ENCODE data around the gene OPCML.

Gene OPCML

GRCh38 chr11:133082453-133082781 lies 449.9 kb downstream of the OPCML start:
- TF ChIP-seq CTCF (conservative IDR thresholded peaks at IDR 0.05), result no peak
- peak overlapping the region; percentile 36; the same call in 1 of the 2 replicates for H3K27ac ChIP-seq

GRCh38 chr11:133081730-133082452 lies 450.4 kb downstream of the OPCML start:
- no peak for TF ChIP-seq CTCF (conservative IDR thresholded peaks at IDR 0.05)
- H3K27ac ChIP-seq, result no peak overlapping the region

DNA sequence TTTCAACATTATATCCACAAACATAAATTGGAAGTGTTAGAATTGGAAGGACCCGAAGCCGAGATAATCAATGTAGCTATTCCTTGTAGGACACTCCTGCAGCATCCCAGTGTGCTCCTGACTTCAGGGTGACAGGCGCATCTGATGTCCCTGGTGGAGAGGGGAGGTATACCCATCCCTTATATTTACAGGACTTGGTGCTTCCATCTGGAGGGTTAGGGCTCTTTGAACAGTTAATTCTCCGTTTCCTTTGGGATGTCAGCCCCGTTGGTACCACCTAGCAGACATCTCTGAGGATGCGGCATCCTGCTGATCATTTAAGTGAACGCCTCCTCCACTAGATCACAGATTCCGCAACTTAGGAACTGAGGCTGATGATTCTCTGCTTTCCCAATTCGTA lies 451.3 kb downstream of the OPCML start:
- peak; percentile 29; the same call in 1 of the 2 replicates for TF ChIP-seq CTCF (conservative IDR thresholded peaks at IDR 0.05)
- no peak overlapping the region for H3K27ac ChIP-seq

DNA sequence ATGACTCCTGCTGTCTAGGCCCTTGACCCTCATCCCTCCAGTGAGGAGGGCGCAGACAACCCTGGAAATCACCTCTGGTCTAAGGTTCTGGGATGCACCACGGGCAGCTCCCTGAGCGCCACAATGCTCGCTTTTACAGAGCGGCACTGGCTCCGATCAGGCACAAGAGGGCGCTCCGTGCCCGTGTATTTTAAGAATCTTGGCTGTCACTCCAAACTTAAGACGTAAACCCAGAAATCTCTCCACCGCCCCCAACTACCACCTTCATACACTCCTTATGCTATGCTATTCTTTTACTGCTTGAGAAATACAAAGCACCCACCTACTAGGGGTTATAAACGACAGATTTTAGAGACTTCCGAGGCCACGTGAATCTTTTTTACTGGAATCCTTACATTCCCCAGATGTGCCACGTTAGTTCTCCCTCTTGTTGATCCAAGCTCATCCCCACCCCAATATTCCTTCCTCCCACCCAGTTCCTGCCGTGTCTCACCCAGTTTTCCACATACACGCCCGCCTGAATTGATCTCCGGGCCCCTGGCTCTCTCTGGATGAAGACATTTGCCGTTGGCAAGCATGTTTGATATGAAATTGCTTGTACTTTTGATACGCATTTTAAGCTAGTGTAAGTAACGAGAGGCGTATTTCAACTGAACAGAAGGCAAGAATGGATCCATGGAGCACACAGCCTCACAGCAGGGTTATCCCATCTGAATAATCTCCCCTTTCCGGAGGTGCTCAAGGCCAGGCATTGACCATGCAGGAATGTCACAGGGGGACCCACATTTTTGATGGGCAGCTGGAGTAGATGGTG lies 453.5 kb downstream of the OPCML start:
- H3K27ac ChIP-seq, result no peak overlapping the region
- TF ChIP-seq CTCF (conservative IDR thresholded peaks at IDR 0.05), result peak; percentile 96

DNA sequence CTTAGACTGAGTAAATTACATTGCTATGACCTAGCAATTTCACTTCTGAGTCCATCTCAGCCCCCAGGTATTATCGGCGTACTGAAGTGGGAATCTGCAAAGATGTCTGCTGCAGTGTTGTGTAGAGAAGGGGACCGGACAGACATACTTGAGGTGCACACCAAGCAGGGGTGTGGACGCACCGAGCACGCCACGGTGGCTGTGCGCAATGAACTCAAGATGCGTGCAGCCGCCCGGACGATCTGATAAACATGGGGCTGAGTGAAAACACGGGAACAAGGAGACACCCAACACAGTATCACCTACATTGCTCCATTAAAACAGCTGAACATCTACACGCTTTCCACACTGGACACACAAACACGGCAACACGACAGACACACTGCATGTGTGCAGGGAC lies 454.3 kb downstream of the OPCML start:
- TF ChIP-seq CTCF (conservative IDR thresholded peaks at IDR 0.05), result no peak

GRCh38 chr11:133075351-133075750 lies 456.9 kb downstream of the OPCML start:
- TF ChIP-seq CTCF (conservative IDR thresholded peaks at IDR 0.05), result no peak
- no peak overlapping the region for H3K27ac ChIP-seq

More for the DNA sequence above, 454.3 kb downstream of the OPCML start:
- no peak overlapping the region for H3K27ac ChIP-seq

- no peak overlapping the region for H3K27ac ChIP-seq
- TF ChIP-seq CTCF (conservative IDR thresholded peaks at IDR 0.05), result no peak
Measured at GRCh38 chr11:133072858-133073582, 459.3 kb downstream of the OPCML start.

All from VCaP (cell line).